B cell (primary cell): ENCODE data around the gene NBPF3. TPM values are rescaled to one million over a fixed set of nuclear protein-coding genes. Genes with fewer than 3 reads are reported as not detected.
"Not testable (repeated sequence)": the region's sequence is repeated elsewhere in the genome, so short reads cannot be mapped to it uniquely, and the experiment has no call there.

Source experiments
- ATAC-seq: fragments of 200-7000 bp; cut with Tn5 transposase; one replicate; pipeline ENCODE4 v1.10.0; 2021; ENCODE audit warnings: low read depth, mild to moderate bottlenecking, moderate number of reproducible peaks, moderate library complexity
- CTCF ChIA-PET: fragments of 350-600 bp; sonication (Branson Sonifier 250); formaldehyde crosslinking; loops from one replicate; lab custom pipeline; 2021; ENCODE audit warnings: antibody characterized with exemption, inconsistent platforms; lab: Charles Lee
- POLR2A ChIA-PET: fragments of 350-600 bp; sonication (Branson Sonifier 250); formaldehyde crosslinking; loops from one replicate; lab custom pipeline; 2021; ENCODE audit warnings: antibody characterized with exemption; lab: Charles Lee
- DNase-seq: peaks from one replicate; pipeline ENCODE4 v3.0.0; 2013
- H2AFZ ChIP-seq: 2 replicates; pipeline ENCODE4 v1.6.1; 2012; ENCODE audit warnings: mild to moderate bottlenecking, low read depth, low read length; ENCODE audit not compliant: insufficient read depth, poor library complexity, severe bottlenecking
- H3K27ac ChIP-seq, 2 donors: 1 replicate in 1 of 2; 2 replicates in 1 of 2; pipeline ENCODE4 v1.5.1; 2012 to 2013; ENCODE audit warnings: low read length in 2 of 2, mild to moderate bottlenecking in 2 of 2, moderate library complexity in 1 of 2
- H3K27me3 ChIP-seq, 4 experiments: fragments of 200-600 bp in 1 of 4; sonication (generic) in 1 of 4; replicated peaks in 1 of 4; 1 replicate in 2 of 4; 2 replicates in 2 of 4; pipeline versions ENCODE4 v1.6.1 to v1.7.0; 2013 to 2016; ENCODE audit warnings: low read length in 3 of 4, mild to moderate bottlenecking in 2 of 4, mixed read lengths in 1 of 4, moderate library complexity in 1 of 4; ENCODE audit not compliant: insufficient read depth in 4 of 4, control insufficient read depth in 3 of 4; ENCODE audit errors: control extremely low read depth in 1 of 4
- H3K36me3 ChIP-seq, 2 experiments: replicated peaks in 1 of 2; 1 replicate in 1 of 2; 2 replicates in 1 of 2; pipeline versions ENCODE4 v1.6.1 to v1.7.1; 2013; ENCODE audit warnings: low read length in 1 of 2; ENCODE audit not compliant: insufficient read depth in 2 of 2, control insufficient read depth in 1 of 2; ENCODE audit errors: control extremely low read depth in 1 of 2, extremely low read depth in 1 of 2
- H3K4me1 ChIP-seq, 2 donors: fragments of 200-600 bp in 1 of 2; sonication (generic) in 1 of 2; 1 replicate in 1 of 2; 2 replicates in 1 of 2; pipeline versions ENCODE4 v1.5.1 to v1.6.1; 2013 to 2017; ENCODE audit warnings: low read length in 2 of 2; ENCODE audit not compliant: control insufficient read depth in 2 of 2, insufficient read depth in 2 of 2
- H3K4me2 ChIP-seq: replicated peaks from 2 replicates; pipeline ENCODE3; 2012; ENCODE audit warnings: mild to moderate bottlenecking, low read depth, low read length; ENCODE audit not compliant: poor library complexity, severe bottlenecking
- H3K4me3 ChIP-seq, 5 experiments: fragments of 200-600 bp in 1 of 5; sonication (generic) in 1 of 5; 1 replicate in 3 of 5; 2 replicates in 2 of 5; pipeline versions ENCODE4 v1.5.1 to v1.7.0; 2011 to 2016; ENCODE audit warnings: low read length in 4 of 5, mild to moderate bottlenecking in 4 of 5, low read depth in 2 of 5, control low read depth in 1 of 5, moderate library complexity in 1 of 5; ENCODE audit not compliant: insufficient read depth in 1 of 5; ENCODE audit errors: control extremely low read depth in 1 of 5, extremely low read depth in 1 of 5
- H3K79me2 ChIP-seq: fragments of 200-600 bp; sonication (generic); one replicate; pipeline ENCODE4 v1.6.0; 2016; ENCODE audit warnings: low read length; ENCODE audit not compliant: control insufficient read depth, insufficient read depth
- H3K9ac ChIP-seq: fragments of 200-600 bp; sonication (generic); 2 replicates; pipeline ENCODE4 v1.6.1; 2017; ENCODE audit warnings: mild to moderate bottlenecking, low read length, moderate library complexity
- H3K9me3 ChIP-seq, 3 donors: one replicate each; pipeline versions ENCODE4 v1.6.1 to v1.7.1; 2013; ENCODE audit warnings: low read length in 2 of 3; ENCODE audit not compliant: control insufficient read depth in 2 of 3, insufficient read depth in 1 of 3; ENCODE audit errors: control extremely low read depth in 1 of 3
- H4K20me1 ChIP-seq: 2 replicates; pipeline ENCODE4 v1.6.0; 2012; ENCODE audit warnings: mild to moderate bottlenecking, low read length; ENCODE audit not compliant: insufficient read depth, control insufficient read depth, poor library complexity, severe bottlenecking
- H3K27ac Mint-ChIP-seq: one replicate; pipeline ENCODE4 v1.8.0; 2021; ENCODE audit warnings: mixed read lengths
- H3K27me3 Mint-ChIP-seq: one replicate; pipeline ENCODE4 v1.8.0; 2021; ENCODE audit warnings: mixed read lengths
- H3K4me1 Mint-ChIP-seq: one replicate; pipeline ENCODE4 v1.8.0; 2021; ENCODE audit warnings: mixed read lengths
- H3K4me3 Mint-ChIP-seq: one replicate; pipeline ENCODE4 v1.8.0; 2021; ENCODE audit warnings: mixed read lengths
- H3K9me3 Mint-ChIP-seq: one replicate; pipeline ENCODE4 v1.8.0; 2022; ENCODE audit warnings: mixed read lengths; ENCODE audit not compliant: insufficient read depth
- EZH2 ChIP-seq: IDR thresholded peaks from 2 replicates; pipeline ENCODE4 v1.6.1; 2012; ENCODE audit warnings: borderline replicate concordance, low read depth, mild to moderate bottlenecking, moderate library complexity, low read length; ENCODE audit not compliant: insufficient read depth, poor library complexity, severe bottlenecking
- WGBS: methylation state at CpG from one replicate; pipeline ENCODE4 v1.1.5; 2013; ENCODE audit warnings: missing lambda C conversion rate; ENCODE audit not compliant: insufficient coverage; 5-methylcytosine and 5-hydroxymethylcytosine counted together
- intact Hi-C: fragments of 100-400 bp; cut with micrococcal nuclease; formaldehyde crosslinking; loops from one replicate; pipeline ENCODE4 v1.10.0; 2022
- polyA plus RNA-seq: library from polyadenylated mRNA; depleted of rRNA; stranded (reverse); fragments of >200 nt; gene quantifications from 2 replicates; pipeline ENCODE4 v1.2.3, GENCODE V29; 2012
- total RNA-seq, 2 donors: library from RNA; stranded (reverse); fragments of 120-200 nt in 1 of 2; gene quantifications; 1 replicate in 1 of 2; 2 replicates in 1 of 2; pipeline versions ENCODE4 v1.2.3 to v1.2.4, GENCODE V29; 2013 to 2022

Gene NBPF3
- total and polyA plus RNA-seq, 2 donors (not counting 1 experiment from before 2014, with no cell fraction given), result 2.0 to 4.2 TPM

GRCh38 chr1:21438646-21439312, 1.2 kb upstream of the NBPF3 start:
- POLR2A ChIA-PET, DNase-seq, H3K27ac ChIP-seq, H3K36me3 ChIP-seq, H3K27ac Mint-ChIP-seq, ATAC-seq, H3K9ac ChIP-seq, H3K79me2 ChIP-seq, H4K20me1 ChIP-seq, intact Hi-C loops, H3K4me3 ChIP-seq, H3K4me2 ChIP-seq, H3K9me3 Mint-ChIP-seq, CTCF ChIA-PET, H3K9me3 ChIP-seq: not testable (repeated sequence)
- H3K4me1 Mint-ChIP-seq, result peaks cover 13% of the 10 kb centered on the region
- H3K4me3 Mint-ChIP-seq, result peak overlapping the region; percentile 95
- H3K27me3 ChIP-seq, result peaks cover 0 to 25% (median 0%) of the 10 kb centered on the region in 4 experiments
- H2AFZ ChIP-seq, result peak overlapping the region; percentile 93
- peaks cover 26% of the 10 kb centered on the region for H3K27me3 Mint-ChIP-seq
- H3K4me1 ChIP-seq, result peaks cover 8 to 11% of the 10 kb centered on the region in 2 donors
- WGBS, result 86% methylated on average over 10 of the region's 12 CpGs

GRCh38 chr1:21439345-21439720, 604 bp upstream of the NBPF3 start:
- ATAC-seq (no peak), DNase-seq (no peak)
- Mint-ChIP-seq H3K27ac (peak overlapping the region; percentile 79), H3K27me3 (peaks cover 24% of the 10 kb centered on the region), H3K4me1 (peaks cover 13% of the 10 kb centered on the region), H3K4me3 (peak overlapping the region; percentile 95), H3K9me3 (no peaks in the 10 kb centered on the region)
- peak overlapping the region; percentile 93 for H2AFZ ChIP-seq
- intact Hi-C loops, result no loop called here
- no peaks in the 10 kb centered on the region for H4K20me1 ChIP-seq
- ChIA-PET CTCF (no interaction called here), POLR2A (interaction anchor here (0.6 to 1.1 kb wide), 2 partner anchors 490 to 1905 kb away, joined by 3 to 6 read pairs; partner anchors contain the start of gene HNRNPR)
- peaks cover 8 to 11% of the 10 kb centered on the region in 2 donors for H3K4me1 ChIP-seq
- H3K36me3 ChIP-seq, result no peaks in the 10 kb centered on the region
- peaks cover 0 to 25% (median 0%) of the 10 kb centered on the region in 4 experiments for H3K27me3 ChIP-seq
- peaks cover 8% of the 10 kb centered on the region for H3K79me2 ChIP-seq
- peak overlapping the region in 1 of 2 donors; percentile 70 for H3K27ac ChIP-seq
- peaks cover 0 to 3% (median 0%) of the 10 kb centered on the region in 3 donors for H3K9me3 ChIP-seq
- TF ChIP-seq EZH2, result no peak
- WGBS, result no CpG with 5 or more reads among the region's 7 CpGs
- peak overlapping the region; percentile 73 for H3K9ac ChIP-seq
- H3K4me3 ChIP-seq, result peak overlapping the region in 4 of 5 experiments; percentile 46 to 77 (median 70)
- peak overlapping the region; percentile 81 for H3K4me2 ChIP-seq

- H3K9me3 ChIP-seq, H3K9me3 Mint-ChIP-seq, H3K27ac Mint-ChIP-seq, intact Hi-C loops, CTCF ChIA-PET, H3K36me3 ChIP-seq, DNase-seq, ATAC-seq, H3K27ac ChIP-seq, H4K20me1 ChIP-seq, H3K79me2 ChIP-seq: not testable (repeated sequence)
- Histone ChIP-seq H2AFZ (peak overlapping the region; percentile 93), H3K9ac (peak overlapping the region; percentile 73), H3K4me1 (peaks cover 8 to 11% of the 10 kb centered on the region in 2 donors), H3K4me3 (peak overlapping the region in 4 of 5 experiments; percentile 13 to 77 (median 70)), H3K27me3 (peaks cover 0 to 20% (median 0%) of the 10 kb centered on the region in 4 experiments), H3K4me2 (peak overlapping the region; percentile 81)
- H3K4me1 Mint-ChIP-seq, result peaks cover 13% of the 10 kb centered on the region
- 23% methylated on average over 21 of the region's 21 CpGs for WGBS
- H3K27me3 Mint-ChIP-seq, result peaks cover 16% of the 10 kb centered on the region
- peak overlapping the region; percentile 95 for H3K4me3 Mint-ChIP-seq
- POLR2A ChIA-PET, result interaction anchor here (1.1 kb wide), 1 partner anchor 1904 kb away, joined by 3 read pairs; the partner anchor contains the start of gene HNRNPR
Observed at GRCh38 chr1:21440630-21441125, 741 bp downstream of the NBPF3 start.
